ENCODE results near the gene RPS4Y1. TPM values are rescaled to one million over a fixed set of nuclear protein-coding genes. Genes with fewer than 3 reads are reported as not detected.
A peak's percentile ranks its signal among the peaks of the same experiment; 100 is the strongest.

Gene RPS4Y1
- total RNA-seq, 1 donor, result 24.6 TPM

DNA sequence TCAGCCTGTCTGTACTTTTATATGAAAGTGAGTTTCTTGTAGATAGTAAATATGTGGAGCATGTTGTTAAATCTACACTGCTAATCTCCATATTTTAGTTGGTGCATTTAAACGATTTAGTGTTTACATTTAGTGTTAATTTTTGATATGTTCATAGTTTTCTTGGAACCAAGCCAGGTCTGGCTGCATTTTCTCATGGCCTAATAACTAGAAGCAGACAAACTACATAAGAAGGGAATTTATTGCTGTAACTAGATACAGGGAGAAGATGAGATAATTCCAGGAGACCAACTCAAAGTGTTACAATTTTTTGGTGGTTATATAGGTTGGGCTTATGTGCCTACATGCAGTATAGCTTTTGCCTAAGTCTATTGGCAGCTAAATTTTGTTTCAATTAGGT, 32.8 kb downstream of the RPS4Y1 start:
- DNase-seq (ENCODE audit: low read depth), result peak; percentile 61
- TF ChIP-seq, protein P1, sequence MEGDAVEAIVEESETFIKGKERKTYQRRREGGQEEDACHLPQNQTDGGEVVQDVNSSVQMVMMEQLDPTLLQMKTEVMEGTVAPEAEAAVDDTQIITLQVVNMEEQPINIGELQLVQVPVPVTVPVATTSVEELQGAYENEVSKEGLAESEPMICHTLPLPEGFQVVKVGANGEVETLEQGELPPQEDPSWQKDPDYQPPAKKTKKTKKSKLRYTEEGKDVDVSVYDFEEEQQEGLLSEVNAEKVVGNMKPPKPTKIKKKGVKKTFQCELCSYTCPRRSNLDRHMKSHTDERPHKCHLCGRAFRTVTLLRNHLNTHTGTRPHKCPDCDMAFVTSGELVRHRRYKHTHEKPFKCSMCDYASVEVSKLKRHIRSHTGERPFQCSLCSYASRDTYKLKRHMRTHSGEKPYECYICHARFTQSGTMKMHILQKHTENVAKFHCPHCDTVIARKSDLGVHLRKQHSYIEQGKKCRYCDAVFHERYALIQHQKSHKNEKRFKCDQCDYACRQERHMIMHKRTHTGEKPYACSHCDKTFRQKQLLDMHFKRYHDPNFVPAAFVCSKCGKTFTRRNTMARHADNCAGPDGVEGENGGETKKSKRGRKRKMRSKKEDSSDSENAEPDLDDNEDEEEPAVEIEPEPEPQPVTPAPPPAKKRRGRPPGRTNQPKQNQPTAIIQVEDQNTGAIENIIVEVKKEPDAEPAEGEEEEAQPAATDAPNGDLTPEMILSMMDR (IDR thresholded peaks at IDR 0.05; ENCODE audit: insufficient read depth, low read depth, low read length), result no peak
- no peak overlapping the region for H3K4me3 ChIP-seq (ENCODE audit: low read depth, low read length)

DNA sequence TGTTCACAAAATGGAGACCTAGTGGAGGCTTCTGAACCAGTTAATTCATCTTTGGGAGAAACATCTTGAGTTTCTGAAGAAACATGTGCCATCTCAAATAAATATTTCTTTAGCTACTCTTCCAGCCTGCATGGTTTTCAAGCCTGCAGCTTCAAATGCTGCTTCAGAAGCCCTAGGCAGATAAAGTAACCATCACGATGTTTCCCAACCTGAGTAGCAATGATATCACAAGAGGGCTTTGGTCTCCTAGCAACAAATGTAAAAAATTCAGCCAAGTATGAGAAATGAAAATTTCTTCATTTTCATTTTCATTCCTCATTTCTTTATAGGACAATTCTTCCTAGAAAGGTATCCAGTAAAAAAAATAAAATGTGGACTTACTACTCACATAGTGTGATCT, 42.2 kb downstream of the RPS4Y1 start:
- peak; percentile 19 for DNase-seq (ENCODE audit: low read depth)
- no peak overlapping the region for H3K4me3 ChIP-seq (ENCODE audit: low read depth, low read length)
- TF ChIP-seq, protein P1 (IDR thresholded peaks at IDR 0.05; ENCODE audit: insufficient read depth, low read depth, low read length), result no peak

DNA sequence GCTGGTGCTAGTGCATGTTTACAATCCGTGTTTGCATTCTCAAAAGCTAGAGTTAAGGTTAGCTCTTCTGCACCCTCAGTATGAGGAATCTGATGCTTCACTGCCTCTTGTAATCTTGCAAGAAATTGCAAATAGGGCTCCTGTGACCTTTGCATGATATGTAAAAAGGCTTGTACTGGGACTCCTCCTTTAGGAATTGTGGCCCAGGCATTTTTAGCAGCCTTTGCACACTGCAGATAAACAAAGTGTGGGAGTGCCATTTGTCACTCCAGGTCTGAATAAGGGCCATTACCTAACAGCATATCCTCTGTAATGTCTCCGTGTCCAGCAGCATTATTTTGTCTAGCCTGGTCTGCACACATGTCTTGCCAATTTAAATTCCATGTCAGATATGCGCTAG, 44.5 kb downstream of the RPS4Y1 start:
- TF ChIP-seq, protein P1 (IDR thresholded peaks at IDR 0.05; ENCODE audit: insufficient read depth, low read depth, low read length), result no peak
- H3K4me3 ChIP-seq (ENCODE audit: low read depth, low read length), result no peak overlapping the region
- no peak for DNase-seq (ENCODE audit: low read depth)

DNA sequence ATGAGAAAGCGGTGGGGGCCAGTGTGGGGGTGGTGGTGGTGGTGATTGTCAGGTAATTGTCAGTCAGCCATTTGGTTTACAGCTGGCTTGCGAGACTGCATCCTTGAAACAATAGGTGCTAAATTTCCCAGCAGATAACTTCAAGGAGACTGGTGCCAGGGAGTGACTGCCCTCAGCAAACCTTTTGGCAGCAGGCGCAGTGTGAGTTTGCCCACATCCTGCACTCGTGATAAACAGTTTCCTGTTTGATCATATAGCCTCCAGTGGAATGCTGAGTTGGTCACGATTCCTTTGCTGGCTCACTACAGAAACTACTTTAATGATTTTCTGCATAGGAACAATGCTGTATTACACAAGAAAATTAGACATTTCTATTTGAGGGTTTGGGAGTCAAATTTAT, 46.0 kb downstream of the RPS4Y1 start:
- H3K4me3 ChIP-seq (ENCODE audit: low read depth, low read length), result no peak overlapping the region
- DNase-seq (ENCODE audit: low read depth), result peak; percentile 72
- TF ChIP-seq, protein P1 (IDR thresholded peaks at IDR 0.05; ENCODE audit: insufficient read depth, low read depth, low read length), result no peak

DNA sequence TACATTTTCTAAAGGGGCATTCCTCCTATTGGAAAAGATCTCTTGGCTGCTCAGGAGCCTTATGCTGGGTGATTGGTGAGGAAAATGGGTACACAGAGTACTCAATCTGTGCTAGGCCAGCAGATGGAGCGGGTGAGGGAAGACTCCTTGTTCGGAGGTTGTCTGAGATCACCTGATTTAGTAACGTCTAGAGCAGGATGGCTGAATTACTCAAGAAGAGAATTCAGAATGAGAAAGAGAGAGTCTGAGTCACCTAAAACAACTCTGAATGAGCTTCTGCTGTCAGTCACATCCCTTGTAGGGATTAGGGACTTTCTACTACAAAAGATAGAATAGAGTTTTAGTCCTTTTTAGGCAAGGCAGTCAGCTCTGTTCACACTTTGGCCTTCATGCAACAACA, 46.6 kb downstream of the RPS4Y1 start:
- peak; percentile 19 for DNase-seq (ENCODE audit: low read depth)
- H3K4me3 ChIP-seq (ENCODE audit: low read depth, low read length), result no peak overlapping the region
- TF ChIP-seq, protein P1 (IDR thresholded peaks at IDR 0.05; ENCODE audit: insufficient read depth, low read depth, low read length), result no peak

DNA sequence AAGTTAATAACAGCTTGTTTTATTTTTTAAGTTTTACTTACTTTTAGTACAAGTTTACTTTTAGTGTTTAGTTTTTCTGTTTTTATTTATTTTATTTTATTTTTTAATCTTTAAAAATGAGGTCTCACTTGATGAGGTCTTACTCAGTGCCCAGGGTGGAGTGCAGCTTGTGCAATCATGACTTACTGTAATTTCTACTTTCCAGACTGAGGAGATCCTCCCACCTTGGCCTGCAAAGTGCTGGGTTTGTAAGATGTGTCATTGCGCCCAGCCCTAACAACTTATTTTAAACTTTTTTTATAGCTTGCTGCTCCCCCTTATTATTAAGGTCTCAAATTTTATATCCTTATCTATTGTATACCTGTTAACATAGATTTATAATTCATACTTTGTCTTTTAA, 52.1 kb downstream of the RPS4Y1 start:
- TF ChIP-seq, protein P1 (IDR thresholded peaks at IDR 0.05; ENCODE audit: insufficient read depth, low read depth, low read length), result no peak
- no peak for DNase-seq (ENCODE audit: low read depth)
- no peak overlapping the region for H3K4me3 ChIP-seq (ENCODE audit: low read depth, low read length)

DNA sequence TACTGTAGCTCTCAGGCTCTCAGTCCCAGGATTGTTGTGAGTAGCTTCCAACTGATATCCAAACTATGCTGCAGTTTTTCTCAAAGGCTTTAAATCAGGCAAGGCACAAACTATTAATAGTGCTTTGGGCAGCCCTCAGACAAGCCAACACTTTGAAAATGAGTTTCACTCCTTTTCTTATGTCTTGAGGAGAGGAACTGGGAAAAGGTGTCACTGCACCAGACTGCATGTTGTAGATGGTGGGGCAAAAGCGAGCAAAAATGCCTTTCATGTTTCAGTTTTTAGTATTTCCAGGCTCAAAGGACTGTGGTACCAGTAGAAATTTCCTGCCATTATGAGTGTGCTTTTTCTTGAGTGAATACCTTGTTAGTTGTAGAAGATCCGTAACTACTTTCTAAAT, 54.6 kb downstream of the RPS4Y1 start:
- DNase-seq (ENCODE audit: low read depth), result no peak
- TF ChIP-seq, protein P1 (IDR thresholded peaks at IDR 0.05; ENCODE audit: insufficient read depth, low read depth, low read length), result no peak
- no peak overlapping the region for H3K4me3 ChIP-seq (ENCODE audit: low read depth, low read length)
